Loucy (cell line): ENCODE measurements around the gene ADCY4.

Experiments used
- CTCF ChIP-seq: fragments of 200-600 bp; sonication (generic); conservative IDR thresholded peaks from 2 replicates; pipeline ENCODE4 v1.5.1; 2014; ENCODE audit warnings: mild to moderate bottlenecking, antibody characterized with exemption, low read length
- EZH2phosphoT487 ChIP-seq: fragments of 200-600 bp; IDR thresholded peaks from 2 replicates; pipeline ENCODE4 v1.6.1; 2018; ENCODE audit warnings: antibody characterized with exemption, mild to moderate bottlenecking, moderate library complexity, borderline replicate concordance

- TF ChIP-seq CTCF, result no peak
- no peak for TF ChIP-seq EZH2phosphoT487
Observed at GRCh38 chr14:24366721-24367513, 32.0 kb upstream of the ADCY4 start.
